Thyroid gland (tissue), 4 donors: ENCODE measurements around the gene KDM4B. TPM values are rescaled to one million over a fixed set of nuclear protein-coding genes. Genes with fewer than 3 reads are reported as not detected.

Experiments
- DNase-seq, 2 donors: peaks; one replicate each; pipeline ENCODE4 v3.0.0-alpha.2; 2019
- H3K27ac ChIP-seq, 3 donors: fragments of 200-600 bp; sonication (generic); 1 replicate in 2 of 3; 2 replicates in 1 of 3; pipeline ENCODE4 v1.5.1; 2016 to 2019; ENCODE audit warnings: mild to moderate bottlenecking in 1 of 3, moderate library complexity in 1 of 3
- H3K27me3 ChIP-seq: fragments of 200-600 bp; sonication (generic); one replicate; pipeline ENCODE4 v1.5.1; 2019
- H3K36me3 ChIP-seq, 2 donors: fragments of 200-600 bp; sonication (generic); one replicate each; pipeline ENCODE4 v1.5.1; 2016 to 2019
- H3K4me1 ChIP-seq, 2 donors: fragments of 200-600 bp; sonication (generic); one replicate each; pipeline ENCODE4 v1.5.1; 2017 to 2019
- H3K4me3 ChIP-seq, 3 donors: fragments of 200-600 bp; sonication (generic); replicated peaks in 1 of 3; 1 replicate in 2 of 3; 2 replicates in 1 of 3; pipeline ENCODE4 v1.5.1; 2016; ENCODE audit warnings: mild to moderate bottlenecking in 1 of 3
- H3K9me3 ChIP-seq: fragments of 200-600 bp; sonication (generic); one replicate; pipeline ENCODE4 v1.5.1; 2017
- POLR2A ChIP-seq, 2 donors: fragments of 450-650 bp; IDR thresholded peaks; one replicate each; pipeline ENCODE4 v1.6.1; 2017; ENCODE audit warnings: antibody characterized with exemption in 2 of 2, mild to moderate bottlenecking in 2 of 2, moderate library complexity in 1 of 2
- WGBS, 2 donors: methylation state at CpG; one replicate each; pipeline ENCODE4 v1.1.5; 2017; 5-methylcytosine and 5-hydroxymethylcytosine counted together
- intact Hi-C: fragments of 100-400 bp; cut with DNase I; formaldehyde crosslinking; loops from one replicate; pipeline ENCODE4 v1.15.1; 2023
- total RNA-seq, 4 donors: library from RNA; depleted of rRNA; stranded (reverse); fragments of >200 nt; gene quantifications; one replicate each; pipeline ENCODE4 v1.2.3, GENCODE V29; 2016
- TF ChIP-seq, protein P1 (sequence below), 6 experiments: fragments of 200-600 bp in 3 of 6; fragments of 450-650 bp in 3 of 6; sonication (generic) in 3 of 6; IDR thresholded peaks; one replicate each; pipeline ENCODE4 v1.5.1; 2016 to 2019; ENCODE audit warnings: antibody characterized with exemption in 6 of 6, mild to moderate bottlenecking in 2 of 6, inconsistent platforms in 1 of 6, moderate library complexity in 1 of 6

Gene KDM4B
- total RNA-seq, 4 donors from 2014 or later, result 44.3 to 87.2 (median 75.8) TPM

- no peak for DNase-seq
- Histone ChIP-seq H3K4me3 (no peak overlapping the region), H3K4me1 (no peaks in the 10 kb centered on the region), H3K9me3 (no peaks in the 10 kb centered on the region), H3K36me3 (no peaks in the 10 kb centered on the region), H3K27me3 (no peaks in the 10 kb centered on the region), H3K27ac (no peak overlapping the region)
- 87 to 90% methylated on average over 19 of the region's 19 CpGs for WGBS, 2 donors
- TF ChIP-seq POLR2A (IDR thresholded peaks at IDR 0.05), result no peak
- TF ChIP-seq, protein P1, sequence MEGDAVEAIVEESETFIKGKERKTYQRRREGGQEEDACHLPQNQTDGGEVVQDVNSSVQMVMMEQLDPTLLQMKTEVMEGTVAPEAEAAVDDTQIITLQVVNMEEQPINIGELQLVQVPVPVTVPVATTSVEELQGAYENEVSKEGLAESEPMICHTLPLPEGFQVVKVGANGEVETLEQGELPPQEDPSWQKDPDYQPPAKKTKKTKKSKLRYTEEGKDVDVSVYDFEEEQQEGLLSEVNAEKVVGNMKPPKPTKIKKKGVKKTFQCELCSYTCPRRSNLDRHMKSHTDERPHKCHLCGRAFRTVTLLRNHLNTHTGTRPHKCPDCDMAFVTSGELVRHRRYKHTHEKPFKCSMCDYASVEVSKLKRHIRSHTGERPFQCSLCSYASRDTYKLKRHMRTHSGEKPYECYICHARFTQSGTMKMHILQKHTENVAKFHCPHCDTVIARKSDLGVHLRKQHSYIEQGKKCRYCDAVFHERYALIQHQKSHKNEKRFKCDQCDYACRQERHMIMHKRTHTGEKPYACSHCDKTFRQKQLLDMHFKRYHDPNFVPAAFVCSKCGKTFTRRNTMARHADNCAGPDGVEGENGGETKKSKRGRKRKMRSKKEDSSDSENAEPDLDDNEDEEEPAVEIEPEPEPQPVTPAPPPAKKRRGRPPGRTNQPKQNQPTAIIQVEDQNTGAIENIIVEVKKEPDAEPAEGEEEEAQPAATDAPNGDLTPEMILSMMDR (IDR thresholded peaks at IDR 0.05), result no peak
- intact Hi-C loops, result no loop called here
Measured at GRCh38 chr19:5177745-5178450, 209.0 kb downstream of the KDM4B start.

DNA sequence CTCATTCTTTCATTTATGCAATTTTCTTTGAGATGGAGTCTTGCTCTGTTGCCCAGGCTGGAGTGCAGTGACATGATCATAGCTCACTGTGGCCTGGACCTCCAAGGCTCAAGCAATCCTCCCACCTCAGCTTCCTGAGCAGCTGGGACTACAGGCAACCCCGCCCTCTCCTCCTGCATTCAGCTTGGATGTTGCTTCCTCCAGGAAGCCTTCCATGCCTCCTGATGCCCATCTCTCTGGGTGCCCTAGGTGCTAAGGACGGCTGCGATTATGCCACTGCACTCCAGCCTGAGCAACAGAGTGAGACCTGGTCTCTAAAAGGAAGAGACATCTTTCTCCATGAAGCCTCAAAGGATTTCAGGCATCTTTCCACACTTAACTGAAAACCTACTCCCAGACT is 209.9 kb downstream of the KDM4B start:
- TF ChIP-seq, protein P1 (IDR thresholded peaks at IDR 0.05), result no peak
- no peak for TF ChIP-seq POLR2A (IDR thresholded peaks at IDR 0.05)

GRCh38 chr19:5179256-5179655 is 210.3 kb downstream of the KDM4B start:
- no peak overlapping the region for H3K27ac ChIP-seq
- intact Hi-C loops, result no loop called here
- H3K27me3 ChIP-seq, result no peaks in the 10 kb centered on the region
- no peak overlapping the region for H3K4me3 ChIP-seq
- no peaks in the 10 kb centered on the region for H3K9me3 ChIP-seq
- H3K4me1 ChIP-seq, result no peaks in the 10 kb centered on the region
- no peaks in the 10 kb centered on the region for H3K36me3 ChIP-seq
- WGBS, 2 donors, result 77 to 82% methylated on average over 9 to 10 of the region's 16 CpGs
- TF ChIP-seq, protein P1 (IDR thresholded peaks at IDR 0.05), result no peak
- no peak for TF ChIP-seq POLR2A (IDR thresholded peaks at IDR 0.05)
- no peak for DNase-seq

More for the DNA sequence above, 209.9 kb downstream of the KDM4B start:
- 96 to 98% methylated on average over 3 of the region's 3 CpGs for WGBS, 2 donors
- no peaks in the 10 kb centered on the region for H3K36me3 ChIP-seq
- H3K9me3 ChIP-seq, result no peaks in the 10 kb centered on the region
- no peak overlapping the region for H3K27ac ChIP-seq
- no peak for DNase-seq
- no peaks in the 10 kb centered on the region for H3K27me3 ChIP-seq
- no peak overlapping the region for H3K4me3 ChIP-seq
- H3K4me1 ChIP-seq, result no peaks in the 10 kb centered on the region
- intact Hi-C loops, result no loop called here

GRCh38 chr19:5181329-5181728 is 212.4 kb downstream of the KDM4B start:
- WGBS, 2 donors, result 94% methylated on average over 2 of the region's 2 CpGs
- Histone ChIP-seq H3K9me3 (no peaks in the 10 kb centered on the region), H3K27me3 (no peaks in the 10 kb centered on the region), H3K4me3 (no peak overlapping the region), H3K36me3 (no peaks in the 10 kb centered on the region), H3K4me1 (no peaks in the 10 kb centered on the region), H3K27ac (no peak overlapping the region)
- TF ChIP-seq, protein P1 (IDR thresholded peaks at IDR 0.05), result no peak
- no peak for TF ChIP-seq POLR2A (IDR thresholded peaks at IDR 0.05)
- DNase-seq, result no peak
- intact Hi-C loops, result no loop called here

- Histone ChIP-seq H3K27ac (no peak overlapping the region), H3K9me3 (no peaks in the 10 kb centered on the region), H3K4me1 (no peaks in the 10 kb centered on the region), H3K27me3 (no peaks in the 10 kb centered on the region), H3K36me3 (no peaks in the 10 kb centered on the region), H3K4me3 (no peak overlapping the region)
- 69 to 70% methylated on average over 10 of the region's 10 CpGs for WGBS, 2 donors
- TF ChIP-seq, protein P1 (IDR thresholded peaks at IDR 0.05), result no peak
- no peak for TF ChIP-seq POLR2A (IDR thresholded peaks at IDR 0.05)
- intact Hi-C loops, result no loop called here
- no peak for DNase-seq
Measured at GRCh38 chr19:5182751-5183150, 213.8 kb downstream of the KDM4B start.
